ENCODE data around the gene MRNIP.

GRCh38 chr5:179879690-179880010 is 21.0 kb upstream of the MRNIP start:
- no peak for TF ChIP-seq CTCF (IDR thresholded peaks at IDR 0.05)
- TF ChIP-seq POLR2A (IDR thresholded peaks at IDR 0.05) = no peak
